Smooth muscle cell (in vitro differentiated cells): ENCODE measurements around the gene FBXO4. TPM values are rescaled to one million over a fixed set of nuclear protein-coding genes. Genes with fewer than 3 reads are reported as not detected.
"Not testable (repeated sequence)": the region's sequence is repeated elsewhere in the genome, so short reads cannot be mapped to it uniquely, and the experiment has no call there.

Source experiments
- DNase-seq: peaks from one replicate; lab custom pipeline; 2025; ENCODE audit not compliant: unreplicated experiment; lab: John Stamatoyannopoulos, UW
- H2AFZ ChIP-seq: fragments of 200-600 bp; sonication (generic); 2 replicates; pipeline ENCODE4 v1.6.0; 2016; ENCODE audit warnings: antibody characterized with exemption, low read depth, mild to moderate bottlenecking
- H3F3A ChIP-seq: fragments of 200-600 bp; sonication (generic); 2 replicates; pipeline ENCODE4 v1.6.0; 2017; ENCODE audit warnings: antibody characterized with exemption, low read depth
- H3K27ac ChIP-seq: fragments of 200-600 bp; sonication (generic); 2 replicates; pipeline ENCODE4 v1.5.1; 2016; ENCODE audit warnings: low read depth, mild to moderate bottlenecking
- H3K27me3 ChIP-seq: fragments of 200-600 bp; sonication (generic); 2 replicates; pipeline ENCODE4 v1.6.1; 2016; ENCODE audit warnings: low read depth, mild to moderate bottlenecking
- H3K36me3 ChIP-seq: fragments of 200-600 bp; sonication (generic); 2 replicates; pipeline ENCODE4 v1.5.1; 2016; ENCODE audit warnings: low read depth
- H3K4me1 ChIP-seq: fragments of 200-600 bp; sonication (generic); 2 replicates; pipeline ENCODE4 v1.5.1; 2016; ENCODE audit warnings: low read depth
- H3K4me2 ChIP-seq: fragments of 200-600 bp; sonication (generic); 2 replicates; pipeline ENCODE4 v1.6.0; 2016; ENCODE audit warnings: mild to moderate bottlenecking
- H3K4me3 ChIP-seq: fragments of 200-600 bp; sonication (generic); 2 replicates; pipeline ENCODE4 v1.5.1; 2016; ENCODE audit warnings: mild to moderate bottlenecking
- H3K79me2 ChIP-seq: fragments of 200-600 bp; sonication (generic); 2 replicates; pipeline ENCODE4 v1.6.0; 2016; ENCODE audit warnings: low read depth, mild to moderate bottlenecking
- H3K9ac ChIP-seq: fragments of 200-600 bp; sonication (generic); 2 replicates; pipeline ENCODE4 v1.6.0; 2016; ENCODE audit warnings: low read depth
- H3K9me3 ChIP-seq: fragments of 200-600 bp; sonication (generic); replicated peaks from 2 replicates; pipeline ENCODE4 v1.5.1; 2016; ENCODE audit warnings: low read depth
- H4K20me1 ChIP-seq: fragments of 200-600 bp; sonication (generic); 2 replicates; pipeline ENCODE4 v1.6.0; 2016; ENCODE audit warnings: low read depth
- CTCF ChIP-seq: fragments of 200-600 bp; sonication (generic); IDR thresholded peaks from 2 replicates; pipeline ENCODE4 v1.5.1; 2017; ENCODE audit warnings: borderline replicate concordance, mild to moderate bottlenecking, antibody characterized with exemption; ENCODE audit not compliant: insufficient read depth, poor library complexity, severe bottlenecking
- WGBS: methylation state at CpG from one replicate; pipeline ENCODE4 v1.1.7; 2016; ENCODE audit warnings: low lambda C conversion rate; 5-methylcytosine and 5-hydroxymethylcytosine counted together
- polyA plus RNA-seq: library from polyadenylated mRNA; unstranded; fragments of >200 nt; fragmentation: Nextera tagmentation; extraction: Ambion mirVana; gene quantifications from 2 replicates; pipeline ENCODE4 v1.2.1, GENCODE V29; 2016
- total RNA-seq: library from RNA; depleted of rRNA; stranded (reverse); fragments of >200 nt; gene quantifications from 2 replicates; pipeline ENCODE4 v1.2.3, GENCODE V29; 2014

The FBXO4 gene
- total and polyA plus RNA-seq, 2 experiments from 2014 or later, result 10.3 to 22.9 TPM

- H3K4me2 ChIP-seq, result no peak overlapping the region
- no peak for TF ChIP-seq CTCF
- H3K9ac ChIP-seq, result no peak overlapping the region
- no peaks in the 10 kb centered on the region for H3K9me3 ChIP-seq
- H4K20me1 ChIP-seq, result no peaks in the 10 kb centered on the region
- H3F3A ChIP-seq, result no peaks in the 10 kb centered on the region
- H3K36me3 ChIP-seq, result peaks cover 8% of the 10 kb centered on the region
- no peak overlapping the region for H2AFZ ChIP-seq
- H3K27me3 ChIP-seq, result no peaks in the 10 kb centered on the region
- H3K4me1 ChIP-seq, result no peaks in the 10 kb centered on the region
- no peak overlapping the region for H3K4me3 ChIP-seq
- DNase-seq, result no peak
- H3K79me2 ChIP-seq, result no peaks in the 10 kb centered on the region
- H3K27ac ChIP-seq, result no peak overlapping the region
Observed at GRCh38 chr5:41935544-41935943, 10.5 kb downstream of the FBXO4 start.

GRCh38 chr5:41940641-41941040, 15.6 kb downstream of the FBXO4 start:
- 96% methylated on average over 1 of the region's 1 CpG for WGBS
- Histone ChIP-seq H3K9ac (no peak overlapping the region), H2AFZ (no peak overlapping the region), H3K36me3 (no peaks in the 10 kb centered on the region), H3K4me2 (no peak overlapping the region), H3K27ac (peak overlapping the region; percentile 61), H4K20me1 (no peaks in the 10 kb centered on the region), H3K4me3 (no peak overlapping the region), H3K27me3 (no peaks in the 10 kb centered on the region), H3F3A (peaks cover 4% of the 10 kb centered on the region), H3K79me2 (no peaks in the 10 kb centered on the region), H3K9me3 (no peaks in the 10 kb centered on the region), H3K4me1 (no peaks in the 10 kb centered on the region)
- DNase-seq, result no peak
- TF ChIP-seq CTCF, result no peak

GRCh38 chr5:41945332-41945955, 20.4 kb downstream of the FBXO4 start:
- not testable (repeated sequence) for H4K20me1 ChIP-seq, H3K27me3 ChIP-seq, H3K4me2 ChIP-seq, DNase-seq, H3K36me3 ChIP-seq, H2AFZ ChIP-seq, H3K79me2 ChIP-seq, H3K4me1 ChIP-seq, H3K27ac ChIP-seq, H3K9me3 ChIP-seq, H3K9ac ChIP-seq, H3F3A ChIP-seq, H3K4me3 ChIP-seq
- WGBS, result 74% methylated on average over 7 of the region's 7 CpGs

- WGBS, result 88% methylated on average over 3 of the region's 3 CpGs
- no peak overlapping the region for H3K4me3 ChIP-seq
- no peak overlapping the region for H3K4me2 ChIP-seq
- H4K20me1 ChIP-seq, result no peaks in the 10 kb centered on the region
- no peaks in the 10 kb centered on the region for H3K79me2 ChIP-seq
- no peaks in the 10 kb centered on the region for H3K27me3 ChIP-seq
- no peak for TF ChIP-seq CTCF
- H3K9ac ChIP-seq, result no peak overlapping the region
- no peak for DNase-seq
- H3K36me3 ChIP-seq, result no peaks in the 10 kb centered on the region
- no peaks in the 10 kb centered on the region for H3K4me1 ChIP-seq
- H3F3A ChIP-seq, result no peaks in the 10 kb centered on the region
- no peak overlapping the region for H3K27ac ChIP-seq
- no peak overlapping the region for H2AFZ ChIP-seq
- H3K9me3 ChIP-seq, result no peaks in the 10 kb centered on the region
Observed at GRCh38 chr5:41951224-41951623, 26.1 kb downstream of the FBXO4 start.
